NB4 (cell line): ENCODE measurements around the gene APOA4.

Source experiments
- MAX ChIP-seq: IDR thresholded peaks from 2 replicates; pipeline ENCODE4 v1.6.1; 2011; ENCODE audit warnings: low read depth, low read length
- POLR2A ChIP-seq: IDR thresholded peaks from 2 replicates; pipeline ENCODE4 v1.6.1; 2011; ENCODE audit warnings: mild to moderate bottlenecking; ENCODE audit not compliant: insufficient read length; ENCODE audit errors: extremely low read depth
- TF ChIP-seq, protein P1 (sequence below): IDR thresholded peaks from one replicate; pipeline ENCODE4 v1.5.1; 2012; ENCODE audit warnings: low read depth, low read length

GRCh38 chr11:116790167-116791001 is 32.7 kb downstream of the APOA4 start:
- TF ChIP-seq, protein P1, sequence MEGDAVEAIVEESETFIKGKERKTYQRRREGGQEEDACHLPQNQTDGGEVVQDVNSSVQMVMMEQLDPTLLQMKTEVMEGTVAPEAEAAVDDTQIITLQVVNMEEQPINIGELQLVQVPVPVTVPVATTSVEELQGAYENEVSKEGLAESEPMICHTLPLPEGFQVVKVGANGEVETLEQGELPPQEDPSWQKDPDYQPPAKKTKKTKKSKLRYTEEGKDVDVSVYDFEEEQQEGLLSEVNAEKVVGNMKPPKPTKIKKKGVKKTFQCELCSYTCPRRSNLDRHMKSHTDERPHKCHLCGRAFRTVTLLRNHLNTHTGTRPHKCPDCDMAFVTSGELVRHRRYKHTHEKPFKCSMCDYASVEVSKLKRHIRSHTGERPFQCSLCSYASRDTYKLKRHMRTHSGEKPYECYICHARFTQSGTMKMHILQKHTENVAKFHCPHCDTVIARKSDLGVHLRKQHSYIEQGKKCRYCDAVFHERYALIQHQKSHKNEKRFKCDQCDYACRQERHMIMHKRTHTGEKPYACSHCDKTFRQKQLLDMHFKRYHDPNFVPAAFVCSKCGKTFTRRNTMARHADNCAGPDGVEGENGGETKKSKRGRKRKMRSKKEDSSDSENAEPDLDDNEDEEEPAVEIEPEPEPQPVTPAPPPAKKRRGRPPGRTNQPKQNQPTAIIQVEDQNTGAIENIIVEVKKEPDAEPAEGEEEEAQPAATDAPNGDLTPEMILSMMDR, result no peak
- TF ChIP-seq MAX (no peak), POLR2A (no peak)
